Thymus (tissue), 14 donors: Measurements from ENCODE around the gene RBMX2. TPM values are rescaled to one million over a fixed set of nuclear protein-coding genes. Genes with fewer than 3 reads are reported as not detected.
A peak's percentile ranks its signal among the peaks of the same experiment; 100 is the strongest.
"Not testable (repeated sequence)": the region's sequence is repeated elsewhere in the genome, so short reads cannot be mapped to it uniquely, and the experiment has no call there.

Experiments
- DNase-seq, 9 donors: peaks; one replicate each; pipeline ENCODE4 v3.0.0-alpha.2; 2013; ENCODE audit warnings: low spot score in 9 of 9, low read depth in 6 of 9, missing footprints in 1 of 9
- H3K27ac ChIP-seq, 2 donors: one replicate each; pipeline ENCODE4 v1.5.1; 2013; ENCODE audit warnings: control low read depth in 1 of 2, low read depth in 1 of 2, low read length in 1 of 2, mild to moderate bottlenecking in 1 of 2, moderate library complexity in 1 of 2
- H3K27me3 ChIP-seq, 2 donors: one replicate each; pipeline ENCODE4 v1.5.1; 2013; ENCODE audit warnings: low read length in 1 of 2; ENCODE audit not compliant: control insufficient read depth in 2 of 2, insufficient read depth in 1 of 2
- H3K36me3 ChIP-seq, 2 donors: one replicate each; pipeline ENCODE4 v1.5.1; 2013; ENCODE audit warnings: low read length in 1 of 2, mild to moderate bottlenecking in 1 of 2, moderate library complexity in 1 of 2; ENCODE audit not compliant: control insufficient read depth in 2 of 2, insufficient read depth in 2 of 2
- H3K4me1 ChIP-seq, 2 donors: one replicate each; pipeline ENCODE4 v1.5.1; 2013; ENCODE audit warnings: low read length in 2 of 2; ENCODE audit not compliant: control insufficient read depth in 2 of 2, insufficient read depth in 2 of 2
- H3K4me3 ChIP-seq, 2 donors: one replicate each; pipeline ENCODE4 v1.5.1; 2013; ENCODE audit warnings: low read length in 2 of 2, control low read depth in 1 of 2, mild to moderate bottlenecking in 1 of 2
- H3K9me3 ChIP-seq, 2 donors: one replicate each; pipeline ENCODE4 v1.5.1; 2013; ENCODE audit warnings: low read length in 1 of 2, mild to moderate bottlenecking in 1 of 2; ENCODE audit not compliant: control insufficient read depth in 2 of 2, insufficient read depth in 1 of 2
- WGBS: extraction: QIAGEN DNeasy Blood & Tissue Kit; methylation state at CpG from one replicate; pipeline ENCODE4 v1.1.7; 2013; 5-methylcytosine and 5-hydroxymethylcytosine counted together
- long read RNA-seq, 10 donors: transcript quantifications; one replicate each; lab custom pipeline, GENCODE V29; 2026
- polyA plus RNA-seq: library from polyadenylated mRNA; stranded (reverse); fragments of 200-250 nt; gene quantifications from one replicate; pipeline ENCODE4 v1.2.3, GENCODE V29; 2013
- total RNA-seq: library from RNA; stranded (reverse); fragments of 120-200 nt; gene quantifications from one replicate; pipeline ENCODE4 v1.2.4, GENCODE V29; 2013
- donor health status: healthy.

RBMX2 gene
- total RNA-seq (45.9 TPM), polyA plus RNA-seq (33.8 TPM)
- long read RNA-seq, donor 1 = 0 reads
- long read RNA-seq, donor 2, transcript RBMX2-203 (4 exons, 729 nt) = minor isoform, 9 of 55 reads
- long read RNA-seq, donor 2, transcript RBMX2-201 (6 exons, 1,528 nt) = major isoform, 18 of 55 reads
- long read RNA-seq, donor 2, partial matches to known transcripts = 27 of 55 reads
- long read RNA-seq, donor 2, other reads (novel, unspliced or antisense) = 0 of 55 reads
- long read RNA-seq, donor 3, transcript RBMX2-201 (6 exons, 1,528 nt) = major isoform, 7 of 42 reads
- long read RNA-seq, donor 3, transcript RBMX2-203 (4 exons, 729 nt) = minor isoform, 6 of 42 reads
- long read RNA-seq, donor 3, partial matches to known transcripts = 27 of 42 reads
- long read RNA-seq, donor 3, other reads (novel, unspliced or antisense) = 0 of 42 reads
- long read RNA-seq, donor 4, partial matches to known transcripts = 7 of 12 reads
- long read RNA-seq, donor 4, other reads (novel, unspliced or antisense) = 0 of 12 reads
- long read RNA-seq, donor 5, transcript RBMX2-201 (6 exons, 1,528 nt) = minor isoform, 8 of 72 reads
- long read RNA-seq, donor 5, transcript RBMX2-204 (2 exons, 358 nt) = minor isoform, 6 of 72 reads
- long read RNA-seq, donor 5, transcript RBMX2-203 (4 exons, 729 nt) = major isoform, 12 of 72 reads
- long read RNA-seq, donor 5, partial matches to known transcripts = 46 of 72 reads
- long read RNA-seq, donor 5, other reads (novel, unspliced or antisense) = 0 of 72 reads
- long read RNA-seq, donor 6, transcript RBMX2-201 (6 exons, 1,528 nt) = major isoform, 12 of 25 reads
- long read RNA-seq, donor 6, partial matches to known transcripts = 10 of 25 reads
- long read RNA-seq, donor 6, other reads (novel, unspliced or antisense) = 0 of 25 reads
- long read RNA-seq, donor 7, partial matches to known transcripts = 16 of 24 reads
- long read RNA-seq, donor 7, other reads (novel, unspliced or antisense) = 0 of 24 reads
- long read RNA-seq, donor 8, partial matches to known transcripts = 0 of 4 reads
- long read RNA-seq, donor 8, other reads (novel, unspliced or antisense) = 0 of 4 reads
- long read RNA-seq, donor 9, partial matches to known transcripts = 18 of 25 reads
- long read RNA-seq, donor 9, other reads (novel, unspliced or antisense) = 0 of 25 reads
- long read RNA-seq, donor 10, transcript RBMX2-204 (2 exons, 358 nt) = major isoform, 5 of 19 reads
- long read RNA-seq, donor 10, partial matches to known transcripts = 10 of 19 reads
- long read RNA-seq, donor 10, other reads (novel, unspliced or antisense) = 0 of 19 reads

GRCh38 chrX:130401415-130402207 is at the start of gene RBMX2:
Gene RBMX2, plus strand, starts transcription at chrX:130401987. Its CDS starts 46 bp downstream, at chrX:130402033.
- Histone ChIP-seq H3K4me1 (peaks cover 0 to 6% of the 10 kb centered on the region in 2 donors), H3K36me3 (peaks cover 12 to 13% of the 10 kb centered on the region in 2 donors), H3K4me3 (peak within 1 kb of the TSS; percentile 73 to 78), H3K27me3 (no peaks in the 10 kb centered on the region), H3K9me3 (no peaks in the 10 kb centered on the region), H3K27ac (peak within 1 kb of the TSS; percentile 65 to 72)
- WGBS = 1% methylated on average over 42 of the region's 47 CpGs
- DNase-seq = peak; percentile 19 to 78 (median 51)

- H3K4me1 ChIP-seq, H3K27me3 ChIP-seq, H3K4me3 ChIP-seq, DNase-seq, H3K27ac ChIP-seq, H3K36me3 ChIP-seq, H3K9me3 ChIP-seq: not testable (repeated sequence)
- 100% methylated on average over 1 of the region's 1 CpG for WGBS
These were observed 49.7 kb upstream of the RBMX2 start for GRCh38 chrX:130352050-130352449.

- Histone ChIP-seq H3K27me3 (no peaks in the 10 kb centered on the region), H3K9me3 (no peaks in the 10 kb centered on the region), H3K27ac (no peak overlapping the region), H3K4me3 (no peak overlapping the region), H3K36me3 (peaks cover 0 to 3% of the 10 kb centered on the region in 2 donors), H3K4me1 (no peaks in the 10 kb centered on the region)
- no peak for DNase-seq
These were observed 25.7 kb upstream of the RBMX2 start for GRCh38 chrX:130376077-130376476.

- DNase-seq = no peak
- Histone ChIP-seq H3K4me1 (no peaks in the 10 kb centered on the region), H3K36me3 (no peaks in the 10 kb centered on the region), H3K9me3 (no peaks in the 10 kb centered on the region), H3K27me3 (no peaks in the 10 kb centered on the region), H3K4me3 (no peak overlapping the region), H3K27ac (no peak overlapping the region)
- 65% methylated on average over 5 of the region's 5 CpGs for WGBS
These were observed 23.6 kb upstream of the RBMX2 start for GRCh38 chrX:130378024-130378669.

GRCh38 chrX:130385520-130385919 is 16.3 kb upstream of the RBMX2 start, which contains the start of gene GPR119:
Gene GPR119, minus strand, starts transcription at chrX:130385674. Its CDS starts 227 bp downstream, at chrX:130385447.
- DNase-seq = no peak
- Histone ChIP-seq H3K4me3 (no peak within 1 kb of the TSS), H3K4me1 (no peaks in the 10 kb centered on the region), H3K27ac (no peak within 1 kb of the TSS), H3K9me3 (no peaks in the 10 kb centered on the region), H3K36me3 (no peaks in the 10 kb centered on the region), H3K27me3 (no peaks in the 10 kb centered on the region)
- 94% methylated on average over 4 of the region's 4 CpGs for WGBS

GRCh38 chrX:130386408-130386808 is 15.4 kb upstream of the RBMX2 start:
- Histone ChIP-seq H3K9me3 (no peaks in the 10 kb centered on the region), H3K4me3 (no peak overlapping the region), H3K36me3 (no peaks in the 10 kb centered on the region), H3K27me3 (no peaks in the 10 kb centered on the region), H3K27ac (no peak overlapping the region), H3K4me1 (no peaks in the 10 kb centered on the region)
- no peak for DNase-seq
- WGBS = 85% methylated on average over 5 of the region's 5 CpGs

- peak in 1 of 9 donors; percentile 26 for DNase-seq
- no peak overlapping the region for H3K4me3 ChIP-seq
- no peaks in the 10 kb centered on the region for H3K9me3 ChIP-seq
- no peaks in the 10 kb centered on the region for H3K36me3 ChIP-seq
- H3K4me1 ChIP-seq = no peaks in the 10 kb centered on the region
- WGBS = 50% methylated on average over 5 of the region's 5 CpGs
- H3K27me3 ChIP-seq = peaks cover 0 to 5% of the 10 kb centered on the region in 2 donors
- no peak overlapping the region for H3K27ac ChIP-seq
These were observed 8.2 kb upstream of the RBMX2 start for GRCh38 chrX:130393451-130394074.
